Activated naive CD8-positive, alpha-beta T cell treated with anti-CD3 and anti-CD28 coated beads for 36 hours (primary cell): ENCODE data around the gene TUBG1. TPM values are rescaled to one million over a fixed set of nuclear protein-coding genes. Genes with fewer than 3 reads are reported as not detected.
"Not testable (repeated sequence)": the region's sequence is repeated elsewhere in the genome, so short reads cannot be mapped to it uniquely, and the experiment has no call there.

Source experiments
- DNase-seq: peaks from one replicate; pipeline ENCODE4 v3.0.0; 2021
- H3K27ac Mint-ChIP-seq: one replicate; pipeline ENCODE4 v1.8.0; 2022; ENCODE audit warnings: mild to moderate bottlenecking, moderate library complexity, mixed read lengths
- H3K27me3 Mint-ChIP-seq: one replicate; pipeline ENCODE4 v1.8.0; 2022; ENCODE audit warnings: mild to moderate bottlenecking, mixed read lengths
- H3K36me3 Mint-ChIP-seq: one replicate; pipeline ENCODE4 v1.8.0; 2021; ENCODE audit warnings: mild to moderate bottlenecking, mixed read lengths
- H3K4me1 Mint-ChIP-seq: one replicate; pipeline ENCODE4 v1.8.0; 2021; ENCODE audit warnings: mixed read lengths
- H3K4me3 Mint-ChIP-seq: one replicate; pipeline ENCODE4 v1.8.0; 2022; ENCODE audit warnings: mild to moderate bottlenecking, moderate library complexity, mixed read lengths
- H3K9me3 Mint-ChIP-seq: one replicate; pipeline ENCODE4 v1.8.0; 2022; ENCODE audit warnings: mixed read lengths
- total RNA-seq, 2 experiments: library from RNA; stranded (reverse); gene quantifications; one replicate each; pipeline ENCODE4 v1.2.3, GENCODE V29; 2021

TUBG1 gene
- total RNA-seq, 2 experiments from 2014 or later, result 93.1 to 95.4 TPM

- H3K4me3 Mint-ChIP-seq, result no peak overlapping the region
- H3K36me3 Mint-ChIP-seq, result no peaks in the 10 kb centered on the region
- H3K9me3 Mint-ChIP-seq, result no peaks in the 10 kb centered on the region
- H3K27me3 Mint-ChIP-seq, result peaks cover 8% of the 10 kb centered on the region
- H3K4me1 Mint-ChIP-seq, result no peaks in the 10 kb centered on the region
- DNase-seq, result no peak
- no peak overlapping the region for H3K27ac Mint-ChIP-seq
Measured at GRCh38 chr17:42629411-42630009, 20.0 kb downstream of the TUBG1 start.

DNA sequence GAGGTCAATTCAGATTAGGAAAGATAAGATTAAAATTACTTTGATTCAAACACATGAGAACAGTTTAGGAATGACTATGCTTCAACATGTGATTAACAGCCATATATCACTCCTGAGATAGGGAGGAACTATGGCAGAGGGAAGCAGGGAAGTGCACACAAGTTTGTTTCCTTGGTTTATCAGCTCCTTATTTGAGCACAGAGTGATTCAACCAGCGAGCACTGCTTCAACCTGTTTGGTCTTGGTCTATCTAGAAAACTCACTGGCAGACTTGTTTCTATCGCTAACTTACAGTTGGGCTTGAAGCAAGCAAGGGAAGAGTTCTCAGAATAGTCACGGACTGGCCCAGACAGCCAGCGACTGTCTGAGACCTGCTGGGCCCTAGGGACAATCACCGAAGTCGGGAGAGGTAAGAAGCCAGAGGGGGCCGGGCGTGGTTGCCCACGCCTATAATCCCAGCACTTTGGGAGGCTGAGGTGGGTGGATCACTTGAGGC, 23.5 kb downstream of the TUBG1 start:
- Mint-ChIP-seq H3K27ac (no peak overlapping the region), H3K4me3 (no peak overlapping the region), H3K36me3 (no peaks in the 10 kb centered on the region), H3K4me1 (no peaks in the 10 kb centered on the region), H3K9me3 (no peaks in the 10 kb centered on the region), H3K27me3 (peaks cover 4% of the 10 kb centered on the region)
- no peak for DNase-seq

DNA sequence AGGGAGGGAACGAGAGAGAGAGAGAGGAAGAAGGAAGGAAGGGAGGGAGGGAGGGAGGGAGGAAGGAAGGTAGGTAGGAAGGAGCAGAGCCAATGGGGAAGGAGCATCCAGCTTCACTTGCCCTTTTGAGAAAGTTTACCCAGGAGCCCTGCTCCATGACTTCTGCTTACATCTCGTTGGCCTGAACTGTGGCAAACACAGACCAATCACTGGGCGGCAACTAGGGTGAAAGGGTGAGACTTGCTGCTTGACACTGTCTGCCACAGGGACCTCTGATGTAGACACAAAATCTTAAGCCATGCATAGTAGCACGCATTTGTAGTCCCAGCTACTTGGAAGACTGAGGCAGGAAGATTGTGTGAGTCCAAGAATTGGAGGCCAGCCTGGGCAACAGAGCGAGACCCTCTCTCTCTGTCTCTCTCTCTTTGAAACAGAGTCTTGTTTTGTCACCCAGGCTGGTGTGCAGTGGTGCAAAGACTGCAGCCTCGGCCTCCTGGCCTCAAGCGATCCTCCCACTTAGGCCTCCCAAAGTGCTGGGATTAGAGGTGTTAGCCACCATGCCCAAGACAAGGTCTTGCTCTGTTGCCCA, 30.1 kb downstream of the TUBG1 start:
- H3K4me1 Mint-ChIP-seq, result no peaks in the 10 kb centered on the region
- DNase-seq, result no peak
- no peaks in the 10 kb centered on the region for H3K36me3 Mint-ChIP-seq
- H3K4me3 Mint-ChIP-seq, result no peak overlapping the region
- no peaks in the 10 kb centered on the region for H3K9me3 Mint-ChIP-seq
- H3K27ac Mint-ChIP-seq, result no peak overlapping the region
- H3K27me3 Mint-ChIP-seq, result peaks cover 9% of the 10 kb centered on the region

DNA sequence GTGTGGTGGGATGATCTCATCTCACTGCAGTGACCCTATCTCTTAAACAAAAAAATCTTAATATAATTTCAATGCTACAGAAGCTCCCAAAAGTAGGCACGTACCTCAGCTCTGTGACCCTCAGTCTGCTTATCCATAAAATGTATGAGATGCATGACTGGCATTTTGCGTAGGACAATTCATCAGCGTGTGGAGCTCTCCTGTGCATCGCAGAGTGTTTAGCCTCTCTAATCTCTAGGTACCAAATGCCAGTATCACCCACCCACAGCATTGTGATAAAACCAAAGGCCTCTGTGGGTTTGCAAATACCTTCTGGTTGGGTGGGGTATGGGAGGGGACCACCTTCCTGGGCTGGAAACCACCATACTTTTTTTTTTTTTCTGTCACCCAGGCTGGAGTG, 30.6 kb downstream of the TUBG1 start:
- no peak for DNase-seq

DNA sequence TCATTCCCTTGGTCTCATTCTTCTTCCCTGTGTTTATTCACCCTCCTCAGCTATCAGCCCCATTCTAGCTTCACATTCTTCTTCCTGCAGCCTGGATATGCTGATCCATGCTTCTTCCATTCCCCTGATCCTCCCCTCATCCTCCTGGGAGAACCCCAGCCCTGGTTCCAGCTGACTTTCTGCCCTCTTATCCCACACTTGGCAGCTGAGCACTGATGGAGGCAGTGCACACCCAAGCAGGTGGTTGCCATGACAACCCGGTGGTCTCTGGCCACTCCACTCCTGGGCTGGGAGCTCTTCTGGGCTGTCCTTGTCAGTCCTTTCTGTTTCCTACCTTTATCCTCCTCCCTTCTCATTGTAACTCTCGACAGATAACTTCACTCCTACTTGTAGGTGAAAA, 32.9 kb downstream of the TUBG1 start:
- Mint-ChIP-seq H3K4me1 (no peaks in the 10 kb centered on the region), H3K4me3 (no peak overlapping the region), H3K9me3 (no peaks in the 10 kb centered on the region), H3K27me3 (peaks cover 9% of the 10 kb centered on the region), H3K36me3 (no peaks in the 10 kb centered on the region), H3K27ac (no peak overlapping the region)
- no peak for DNase-seq

More for the DNA sequence above, 30.6 kb downstream of the TUBG1 start:
- Mint-ChIP-seq H3K4me1 (no peaks in the 10 kb centered on the region), H3K36me3 (no peaks in the 10 kb centered on the region), H3K27ac (no peak overlapping the region), H3K27me3 (peaks cover 9% of the 10 kb centered on the region), H3K4me3 (no peak overlapping the region), H3K9me3 (no peaks in the 10 kb centered on the region)

DNA sequence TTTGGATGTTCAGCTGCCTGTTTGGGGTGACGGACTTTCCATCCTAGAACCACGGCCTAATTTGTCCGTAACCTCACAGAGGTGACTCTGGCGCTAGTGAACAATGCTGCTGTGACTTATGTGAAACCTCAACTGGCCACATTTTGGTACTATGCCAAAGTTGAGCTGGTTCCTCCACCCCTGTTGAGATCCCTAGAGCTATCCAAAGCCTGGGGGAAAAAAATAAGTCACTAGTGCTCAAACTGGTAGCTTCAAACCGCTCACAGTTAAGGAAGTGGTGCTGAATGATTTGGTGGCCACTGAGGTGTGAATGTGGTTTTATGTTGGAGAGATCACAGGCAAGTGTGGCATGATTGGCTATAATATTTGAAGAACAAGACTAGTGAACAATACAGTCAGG, 38.3 kb downstream of the TUBG1 start:
- Mint-ChIP-seq H3K36me3 (no peaks in the 10 kb centered on the region), H3K27me3 (peaks cover 9% of the 10 kb centered on the region), H3K4me3 (no peak overlapping the region), H3K9me3 (no peaks in the 10 kb centered on the region), H3K27ac (no peak overlapping the region), H3K4me1 (peaks cover 5% of the 10 kb centered on the region)
- no peak for DNase-seq

- Mint-ChIP-seq H3K36me3 (no peaks in the 10 kb centered on the region), H3K27me3 (peaks cover 22% of the 10 kb centered on the region), H3K27ac (no peak overlapping the region), H3K4me1 (peaks cover 24% of the 10 kb centered on the region), H3K4me3 (no peak overlapping the region), H3K9me3 (no peaks in the 10 kb centered on the region)
- no peak for DNase-seq
Measured at GRCh38 chr17:42651392-42651791, 41.9 kb downstream of the TUBG1 start.

DNA sequence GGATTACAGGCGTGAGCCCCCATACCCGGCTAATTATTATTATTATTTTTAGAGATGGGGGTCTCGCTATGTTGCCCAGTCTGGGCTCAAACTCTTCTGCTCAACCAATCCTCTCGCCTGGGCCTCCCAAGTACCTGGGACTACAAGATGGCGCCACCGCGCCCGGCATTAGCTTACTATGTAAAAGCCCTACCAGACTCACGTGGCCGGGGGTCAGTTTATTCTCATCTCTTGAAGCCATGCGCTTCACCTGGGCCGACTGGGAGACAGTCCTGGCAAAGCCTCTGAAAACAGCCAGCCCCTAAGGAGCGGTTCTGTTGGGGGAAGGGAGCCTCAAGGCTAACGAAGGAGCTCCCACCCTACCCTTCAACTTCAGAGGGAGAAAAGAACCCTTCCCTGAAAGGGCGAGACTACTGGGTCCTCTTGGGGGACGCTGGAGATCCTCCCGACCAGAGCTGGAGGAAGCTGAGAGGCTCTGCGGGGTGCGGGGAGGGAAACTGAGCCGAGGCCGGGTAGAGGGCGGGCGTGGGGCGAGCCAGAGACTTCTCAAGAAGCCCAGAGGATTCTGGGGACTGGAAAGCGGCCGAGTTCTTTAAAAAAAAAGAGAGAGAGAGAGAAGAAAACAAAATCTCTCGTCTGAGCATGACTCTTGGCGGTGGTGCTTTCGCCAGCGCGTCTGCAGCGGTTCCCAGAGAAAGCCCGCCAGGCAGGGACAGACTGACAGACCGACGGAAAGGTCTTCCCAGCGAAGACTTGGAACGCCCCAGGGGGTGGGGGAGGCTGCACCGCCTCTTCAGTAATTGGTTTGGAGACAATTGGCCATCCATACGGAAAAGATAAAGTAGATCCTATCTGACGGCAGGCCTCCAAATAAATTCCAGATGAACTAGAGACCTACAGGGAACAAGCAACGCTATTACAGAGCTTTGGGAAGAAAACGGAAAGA, 44.0 kb downstream of the TUBG1 start:
- H3K27me3 Mint-ChIP-seq, result peaks cover 22% of the 10 kb centered on the region
- H3K4me3 Mint-ChIP-seq, result peak overlapping the region; percentile 15
- no peaks in the 10 kb centered on the region for H3K9me3 Mint-ChIP-seq
- H3K27ac Mint-ChIP-seq, result no peak overlapping the region
- H3K4me1 Mint-ChIP-seq, result peaks cover 25% of the 10 kb centered on the region
- no peak for DNase-seq
- no peaks in the 10 kb centered on the region for H3K36me3 Mint-ChIP-seq

DNA sequence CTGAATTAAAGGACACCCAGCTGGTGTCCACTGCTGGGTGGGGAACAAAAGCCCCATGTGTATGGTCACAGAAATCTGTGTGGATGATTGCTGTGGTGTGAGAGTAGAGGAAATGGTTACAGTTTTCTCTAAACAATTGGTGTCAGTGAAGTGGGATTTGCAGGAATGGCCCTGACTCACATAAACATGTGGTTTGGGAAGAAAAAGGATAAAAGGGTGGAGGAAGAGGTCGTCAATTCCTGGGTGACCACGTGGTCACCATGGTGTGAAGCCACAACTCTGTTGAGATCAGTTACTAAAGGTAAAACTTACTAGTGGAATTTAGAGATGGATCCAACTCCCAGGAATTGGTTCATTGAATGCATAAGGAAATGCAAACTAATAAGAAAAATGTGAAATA, 46.0 kb downstream of the TUBG1 start:
- DNase-seq, result no peak
- Mint-ChIP-seq H3K9me3 (no peaks in the 10 kb centered on the region), H3K27me3 (peaks cover 22% of the 10 kb centered on the region), H3K4me3 (no peak overlapping the region), H3K27ac (no peak overlapping the region), H3K36me3 (no peaks in the 10 kb centered on the region), H3K4me1 (peaks cover 30% of the 10 kb centered on the region)

DNA sequence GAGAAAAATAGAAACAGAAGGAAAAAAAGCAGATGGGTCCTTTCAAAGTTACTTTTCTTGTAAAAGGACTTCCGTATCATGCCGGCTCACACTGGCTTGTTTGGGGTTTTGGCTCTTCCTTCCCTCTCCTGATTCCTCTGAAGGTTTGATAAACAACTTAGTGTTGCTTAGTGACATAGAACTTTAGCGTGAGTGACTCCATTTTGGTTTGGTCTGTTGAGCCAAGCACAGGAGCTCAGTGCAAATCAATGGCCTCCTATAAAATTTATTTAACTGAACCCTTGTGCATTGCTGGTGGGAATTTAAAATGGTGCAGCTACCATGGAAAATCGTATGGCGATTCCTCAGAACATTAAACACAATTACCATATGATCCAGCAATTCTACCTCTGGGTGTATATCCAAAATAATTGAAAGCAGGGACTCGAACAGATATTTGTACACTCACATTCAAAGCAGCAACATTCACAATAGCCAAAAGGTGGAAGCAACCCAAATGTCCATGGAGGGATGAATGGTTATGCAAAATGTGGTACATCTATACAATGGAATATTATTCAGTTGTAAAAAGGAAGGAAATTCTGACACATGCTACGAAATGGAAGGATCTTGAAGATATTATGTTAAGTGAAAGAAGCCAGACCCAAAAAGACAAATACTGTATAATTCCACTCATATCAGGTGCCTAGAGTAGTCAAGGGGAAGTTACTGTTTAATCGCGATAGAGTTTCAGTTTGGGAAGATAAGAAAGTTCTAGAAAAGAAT, 48.5 kb downstream of the TUBG1 start:
- Mint-ChIP-seq H3K27me3 (peaks cover 15% of the 10 kb centered on the region), H3K27ac (no peak overlapping the region), H3K4me1 (peaks cover 30% of the 10 kb centered on the region), H3K9me3 (no peaks in the 10 kb centered on the region), H3K4me3 (peak overlapping the region; percentile 85), H3K36me3 (no peaks in the 10 kb centered on the region)
- DNase-seq, result no peak

- H3K4me3 Mint-ChIP-seq, result peak within 1 kb of the TSS; percentile 85
- no peaks in the 10 kb centered on the region for H3K9me3 Mint-ChIP-seq
- H3K27me3 Mint-ChIP-seq, result peaks cover 3% of the 10 kb centered on the region
- DNase-seq, result peak; percentile 83
- no peaks in the 10 kb centered on the region for H3K36me3 Mint-ChIP-seq
- peak within 1 kb of the TSS; percentile 74 for H3K27ac Mint-ChIP-seq
- peaks cover 22% of the 10 kb centered on the region for H3K4me1 Mint-ChIP-seq
Measured at GRCh38 chr17:42659079-42659931, 49.8 kb downstream of the TUBG1 start, which contains the start of gene TUBG2. TUBG2 (plus strand) TSS chr17:42659284; CDS start chr17:42659504, 220 bp downstream.

DNA sequence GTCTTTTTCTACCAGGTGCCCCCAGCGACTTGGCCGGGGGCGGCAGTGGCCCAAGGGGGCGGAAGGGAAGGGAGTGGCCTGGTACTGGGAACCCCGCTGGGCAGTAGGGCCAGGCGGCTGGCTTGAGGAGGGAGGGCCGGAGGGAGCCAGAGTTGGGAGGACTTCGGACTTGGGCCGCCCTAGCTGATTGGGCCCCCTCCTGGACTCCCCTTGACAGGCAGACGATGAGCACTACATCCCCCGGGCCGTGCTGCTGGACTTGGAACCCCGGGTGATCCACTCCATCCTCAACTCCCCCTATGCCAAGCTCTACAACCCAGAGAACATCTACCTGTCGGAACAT, 50.4 kb downstream of the TUBG1 start:
- Mint-ChIP-seq H3K4me1 (peaks cover 18% of the 10 kb centered on the region), H3K4me3 (peak overlapping the region; percentile 35)
- not testable (repeated sequence) for DNase-seq, H3K27ac Mint-ChIP-seq, H3K9me3 Mint-ChIP-seq, H3K36me3 Mint-ChIP-seq, H3K27me3 Mint-ChIP-seq

DNA sequence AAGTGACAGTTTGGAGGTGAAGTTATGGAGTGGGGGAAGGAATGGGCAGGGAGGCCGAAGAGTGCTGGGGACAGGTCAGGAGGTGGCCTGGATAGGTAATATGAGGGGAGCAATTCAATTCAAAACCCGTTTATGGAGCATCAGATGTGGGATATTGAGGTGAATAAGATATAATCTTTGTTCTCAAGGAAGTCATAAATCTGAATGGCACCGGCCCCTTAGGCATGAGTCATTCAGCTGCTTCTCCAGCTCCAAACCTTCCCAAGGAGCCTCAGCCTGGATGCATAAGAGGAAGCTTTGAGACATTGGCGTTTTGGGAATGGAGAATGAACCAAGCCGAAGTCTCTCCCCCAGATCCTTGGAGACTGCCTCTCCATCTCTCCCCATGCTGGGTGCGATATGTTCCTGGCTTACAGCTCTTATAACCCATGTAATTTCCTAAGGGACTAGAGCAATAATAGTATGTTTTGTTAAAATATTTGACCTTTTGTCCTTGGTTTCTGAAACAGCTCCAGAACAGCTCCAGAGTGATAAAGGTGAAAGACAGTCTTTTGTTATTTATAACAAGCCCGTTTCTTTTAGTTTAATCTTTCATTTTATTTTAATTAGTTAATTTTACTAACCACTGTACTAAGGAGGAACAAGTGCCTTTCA, 51.3 kb downstream of the TUBG1 start:
- Mint-ChIP-seq H3K36me3 (peaks cover 2% of the 10 kb centered on the region), H3K4me1 (peaks cover 16% of the 10 kb centered on the region), H3K27me3 (no peaks in the 10 kb centered on the region), H3K27ac (no peak overlapping the region), H3K4me3 (no peak overlapping the region), H3K9me3 (no peaks in the 10 kb centered on the region)
- DNase-seq, result no peak
